CD4-positive, alpha-beta T cell (primary cell): Measurements from ENCODE around the gene RAB33B. TPM values are rescaled to one million over a fixed set of nuclear protein-coding genes. Genes with fewer than 3 reads are reported as not detected.

Experiments
- ATAC-seq: fragments of 200-7000 bp; cut with Tn5 transposase; one replicate; pipeline ENCODE4 v1.10.0; 2022; ENCODE audit warnings: mild to moderate bottlenecking; ENCODE audit not compliant: poor library complexity
- CTCF ChIA-PET: fragments of 350-600 bp; sonication (Branson Sonifier 250); formaldehyde crosslinking; loops from one replicate; lab custom pipeline; 2021; ENCODE audit warnings: antibody characterized with exemption, inconsistent platforms; lab: Charles Lee
- POLR2A ChIA-PET: fragments of 350-600 bp; sonication (Branson Sonifier 250); formaldehyde crosslinking; loops from one replicate; lab custom pipeline; 2021; ENCODE audit warnings: antibody characterized with exemption, inconsistent platforms; lab: Charles Lee
- DNase-seq, 14 experiments: peaks; one replicate each; pipeline ENCODE4 v3.0.0-alpha.2; 2013 to 2020; ENCODE audit warnings: mixed read lengths in 2 of 14
- H3K27ac ChIP-seq, 2 donors: one replicate each; pipeline versions ENCODE4 v1.5.1 to v1.7.0; 2013; ENCODE audit warnings: low read length in 2 of 2, low read depth in 1 of 2, mild to moderate bottlenecking in 1 of 2
- H3K27me3 ChIP-seq, 2 experiments: 1 replicate in 1 of 2; 2 replicates in 1 of 2; pipeline versions ENCODE4 v1.6.1 to v1.7.0; 2013; ENCODE audit warnings: low read length in 2 of 2, control low read depth in 1 of 2, mild to moderate bottlenecking in 1 of 2, moderate library complexity in 1 of 2; ENCODE audit not compliant: insufficient read depth in 2 of 2, control insufficient read depth in 1 of 2
- H3K36me3 ChIP-seq: one replicate; pipeline ENCODE4 v1.6.1; 2013; ENCODE audit warnings: low read length, control low read depth; ENCODE audit not compliant: insufficient read depth
- H3K4me1 ChIP-seq: one replicate; pipeline ENCODE4 v1.6.1; 2013; ENCODE audit warnings: low read length, control low read depth; ENCODE audit not compliant: insufficient read depth
- H3K4me3 ChIP-seq: one replicate; pipeline ENCODE4 v1.5.1; 2013; ENCODE audit warnings: mild to moderate bottlenecking, low read length, moderate library complexity
- H3K9me3 ChIP-seq, 2 experiments: 1 replicate in 1 of 2; 2 replicates in 1 of 2; pipeline versions ENCODE4 v1.6.1 to v1.7.0; 2013; ENCODE audit warnings: low read length in 2 of 2, mild to moderate bottlenecking in 2 of 2, control low read depth in 1 of 2, moderate library complexity in 1 of 2; ENCODE audit not compliant: control insufficient read depth in 1 of 2, insufficient read depth in 1 of 2
- H3K27ac Mint-ChIP-seq: one replicate; pipeline ENCODE4 v1.8.0; 2020; ENCODE audit warnings: mixed read lengths
- H3K27me3 Mint-ChIP-seq: one replicate; pipeline ENCODE4 v1.8.0; 2021; ENCODE audit warnings: mixed read lengths
- H3K36me3 Mint-ChIP-seq: one replicate; pipeline ENCODE4 v1.8.0; 2021; ENCODE audit warnings: low read depth, mixed read lengths
- H3K4me1 Mint-ChIP-seq: one replicate; pipeline ENCODE4 v1.8.0; 2021; ENCODE audit warnings: low read depth, mixed read lengths
- H3K4me3 Mint-ChIP-seq: one replicate; pipeline ENCODE4 v1.8.0; 2020; ENCODE audit warnings: mild to moderate bottlenecking, mixed read lengths
- H3K9me3 Mint-ChIP-seq: one replicate; pipeline ENCODE4 v1.8.0; 2020; ENCODE audit warnings: mixed read lengths
- intact Hi-C, 2 experiments: fragments of 100-400 bp; cut with DNase I in 1 of 2; cut with micrococcal nuclease in 1 of 2; formaldehyde crosslinking; loops; one replicate each; pipeline versions ENCODE4 v1.15.1 to v1.9.0; 2023 to 2025; cut with DNase I, micrococcal nuclease
- total RNA-seq, 174 experiments: library from RNA in 2 of 174; stranded (reverse) in 2 of 174; gene quantifications; one replicate each; pipeline ENCODE4 v1.2.3 and lab custom pipeline; 2021 to 2026
- TF ChIP-seq, protein P1 (sequence below): fragments of 200-600 bp; IDR thresholded peaks from one replicate; pipeline ENCODE4 v1.8.0; 2022; ENCODE audit warnings: antibody characterized with exemption, mild to moderate bottlenecking

Gene RAB33B
- total RNA-seq, 2 experiments from 2014 or later: 23.3 to 23.6 TPM

DNA sequence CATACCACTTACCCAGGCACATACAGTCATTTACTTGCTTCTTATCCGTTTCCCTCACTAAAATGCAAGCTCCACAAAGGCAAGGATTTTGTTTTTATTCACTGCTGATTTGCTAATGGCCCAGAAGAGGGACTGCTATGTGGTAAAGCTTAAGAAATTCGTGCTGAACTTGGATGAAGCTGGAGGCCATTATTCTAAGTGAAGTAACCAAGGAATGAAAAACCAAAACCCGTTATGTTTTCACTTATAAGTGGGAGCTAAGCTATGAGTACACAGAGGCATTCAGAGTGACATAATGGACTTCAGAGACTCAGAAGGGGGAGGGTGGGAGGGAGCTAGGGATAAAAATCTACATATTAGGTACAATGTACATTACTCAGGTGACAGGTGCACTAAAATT lies 47.2 kb downstream of the RAB33B start:
- H3K36me3 ChIP-seq: no peaks in the 10 kb centered on the region
- peaks cover 3% of the 10 kb centered on the region for H3K36me3 Mint-ChIP-seq
- H3K4me3 ChIP-seq: no peak overlapping the region
- intact Hi-C loops: no loop called here
- H3K9me3 ChIP-seq: no peaks in the 10 kb centered on the region
- H3K9me3 Mint-ChIP-seq: no peaks in the 10 kb centered on the region
- no peaks in the 10 kb centered on the region for H3K27me3 ChIP-seq
- TF ChIP-seq, protein P1, sequence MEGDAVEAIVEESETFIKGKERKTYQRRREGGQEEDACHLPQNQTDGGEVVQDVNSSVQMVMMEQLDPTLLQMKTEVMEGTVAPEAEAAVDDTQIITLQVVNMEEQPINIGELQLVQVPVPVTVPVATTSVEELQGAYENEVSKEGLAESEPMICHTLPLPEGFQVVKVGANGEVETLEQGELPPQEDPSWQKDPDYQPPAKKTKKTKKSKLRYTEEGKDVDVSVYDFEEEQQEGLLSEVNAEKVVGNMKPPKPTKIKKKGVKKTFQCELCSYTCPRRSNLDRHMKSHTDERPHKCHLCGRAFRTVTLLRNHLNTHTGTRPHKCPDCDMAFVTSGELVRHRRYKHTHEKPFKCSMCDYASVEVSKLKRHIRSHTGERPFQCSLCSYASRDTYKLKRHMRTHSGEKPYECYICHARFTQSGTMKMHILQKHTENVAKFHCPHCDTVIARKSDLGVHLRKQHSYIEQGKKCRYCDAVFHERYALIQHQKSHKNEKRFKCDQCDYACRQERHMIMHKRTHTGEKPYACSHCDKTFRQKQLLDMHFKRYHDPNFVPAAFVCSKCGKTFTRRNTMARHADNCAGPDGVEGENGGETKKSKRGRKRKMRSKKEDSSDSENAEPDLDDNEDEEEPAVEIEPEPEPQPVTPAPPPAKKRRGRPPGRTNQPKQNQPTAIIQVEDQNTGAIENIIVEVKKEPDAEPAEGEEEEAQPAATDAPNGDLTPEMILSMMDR: no peak
- ChIA-PET POLR2A (interaction anchor here (1.4 kb wide), 1 partner anchor 55 kb away, joined by 3 read pairs; the partner anchor contains the start of gene SETD7), CTCF (no interaction called here)
- H3K4me1 ChIP-seq: peaks cover 3% of the 10 kb centered on the region
- no peak overlapping the region for H3K27ac ChIP-seq
- no peak for ATAC-seq
- no peak overlapping the region for H3K27ac Mint-ChIP-seq
- DNase-seq: no peak
- no peaks in the 10 kb centered on the region for H3K27me3 Mint-ChIP-seq
- H3K4me1 Mint-ChIP-seq: no peaks in the 10 kb centered on the region
- H3K4me3 Mint-ChIP-seq: no peak overlapping the region

DNA sequence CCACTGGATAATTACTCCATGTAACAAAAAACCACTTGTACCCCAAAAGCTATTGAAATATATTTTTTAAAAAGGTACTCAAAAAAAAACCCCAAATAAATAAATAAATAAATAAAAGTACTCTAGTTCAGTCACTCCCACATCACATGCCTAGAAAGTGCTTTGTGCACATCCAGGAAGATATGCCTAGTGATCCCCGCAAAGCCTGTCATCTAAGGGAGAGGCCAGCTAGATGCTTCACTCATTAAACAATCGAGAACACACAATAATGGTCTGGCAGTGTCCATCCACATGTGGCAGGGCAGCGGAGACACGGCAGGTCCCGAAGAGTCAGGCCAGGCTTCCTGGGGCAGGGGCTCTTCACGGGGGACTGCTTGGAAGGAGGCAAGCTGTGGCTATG lies 47.6 kb downstream of the RAB33B start:
- H3K36me3 ChIP-seq: no peaks in the 10 kb centered on the region

DNA sequence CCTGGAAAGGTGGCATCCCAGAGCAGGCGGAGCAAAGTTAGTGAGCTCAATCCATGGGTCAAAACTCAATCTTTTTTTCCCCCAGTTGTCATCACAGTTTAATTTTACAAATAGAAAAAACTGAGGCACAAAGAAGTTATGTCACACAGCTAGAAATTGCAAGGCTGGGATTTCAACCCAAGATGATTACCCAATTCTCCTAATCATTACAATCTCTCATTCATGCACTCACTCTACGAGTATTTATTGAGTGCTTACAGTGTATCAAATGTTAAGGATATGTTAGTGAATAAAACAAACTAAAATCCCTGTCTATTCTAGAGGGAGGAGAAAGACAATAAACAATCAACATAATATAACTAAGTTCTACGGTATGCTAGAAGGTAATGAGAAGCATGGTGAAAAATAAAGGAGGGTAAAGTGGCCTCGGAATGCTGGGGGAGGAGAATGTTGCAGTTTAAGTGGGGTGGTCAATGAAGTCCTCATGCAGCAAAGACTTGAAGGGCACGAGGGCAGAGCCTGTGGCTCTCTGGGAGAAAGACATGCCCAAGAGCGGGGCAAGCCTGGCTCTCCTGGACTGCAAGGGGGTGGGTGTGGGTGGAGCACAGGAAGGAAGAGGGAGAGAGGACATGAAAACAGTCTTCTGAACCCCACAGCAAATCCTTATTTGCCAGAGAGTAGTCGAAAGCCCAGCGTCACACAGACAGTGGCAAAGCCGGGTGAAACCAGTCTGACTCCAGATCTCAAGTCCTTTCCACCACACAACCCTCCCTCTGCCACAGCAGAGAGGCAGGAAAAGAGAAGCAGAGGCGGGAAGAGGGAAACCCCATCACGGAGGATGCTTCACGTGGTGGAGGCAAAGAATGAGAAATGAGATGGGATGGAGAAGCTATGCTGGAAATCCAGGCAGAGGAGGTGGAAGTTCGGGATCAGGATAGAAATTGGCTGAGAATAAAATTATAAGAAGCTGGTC lies 48.3 kb downstream of the RAB33B start:
- H3K36me3 Mint-ChIP-seq: peaks cover 7% of the 10 kb centered on the region
- H3K27ac Mint-ChIP-seq: no peak overlapping the region
- intact Hi-C loops: no loop called here
- H3K9me3 Mint-ChIP-seq: no peaks in the 10 kb centered on the region
- TF ChIP-seq, protein P1: no peak
- Histone ChIP-seq H3K27me3 (no peaks in the 10 kb centered on the region), H3K27ac (no peak overlapping the region), H3K4me1 (peaks cover 3% of the 10 kb centered on the region), H3K36me3 (no peaks in the 10 kb centered on the region), H3K9me3 (no peaks in the 10 kb centered on the region), H3K4me3 (no peak overlapping the region)
- no peak overlapping the region for H3K4me3 Mint-ChIP-seq
- H3K4me1 Mint-ChIP-seq: no peaks in the 10 kb centered on the region
- ChIA-PET POLR2A (interaction anchor here (1.4 kb wide), 1 partner anchor 54 kb away, joined by 3 read pairs; the partner anchor contains the start of gene SETD7), CTCF (interaction anchor here (0.7 kb wide), 1 partner anchor 147 kb away, joined by 3 read pairs; no protein-coding TSS in a partner anchor)
- H3K27me3 Mint-ChIP-seq: no peaks in the 10 kb centered on the region
- ATAC-seq: no peak
- no peak for DNase-seq

More for the DNA sequence above, 47.6 kb downstream of the RAB33B start:
- H3K27me3 Mint-ChIP-seq: no peaks in the 10 kb centered on the region
- no peak overlapping the region for H3K27ac Mint-ChIP-seq
- H3K4me1 Mint-ChIP-seq: no peaks in the 10 kb centered on the region
- no peak overlapping the region for H3K4me3 ChIP-seq
- H3K9me3 ChIP-seq: no peaks in the 10 kb centered on the region
- ChIA-PET POLR2A (interaction anchor here (1.4 kb wide), 1 partner anchor 54 kb away, joined by 3 read pairs; the partner anchor contains the start of gene SETD7), CTCF (no interaction called here)
- H3K27me3 ChIP-seq: no peaks in the 10 kb centered on the region
- DNase-seq (no peak), ATAC-seq (no peak)
- no peak overlapping the region for H3K4me3 Mint-ChIP-seq
- peaks cover 3% of the 10 kb centered on the region for H3K4me1 ChIP-seq
- peaks cover 6% of the 10 kb centered on the region for H3K36me3 Mint-ChIP-seq
- no peaks in the 10 kb centered on the region for H3K9me3 Mint-ChIP-seq
- intact Hi-C loops: no loop called here
- no peak overlapping the region for H3K27ac ChIP-seq
- TF ChIP-seq, protein P1: no peak
